ENCODE data around the gene JMJD1C. TPM values are rescaled to one million over a fixed set of nuclear protein-coding genes. Genes with fewer than 3 reads are reported as not detected.

JMJD1C gene
- total and polyA plus RNA-seq, 12 donors: 36.0 to 124 (median 57.2) TPM

DNA sequence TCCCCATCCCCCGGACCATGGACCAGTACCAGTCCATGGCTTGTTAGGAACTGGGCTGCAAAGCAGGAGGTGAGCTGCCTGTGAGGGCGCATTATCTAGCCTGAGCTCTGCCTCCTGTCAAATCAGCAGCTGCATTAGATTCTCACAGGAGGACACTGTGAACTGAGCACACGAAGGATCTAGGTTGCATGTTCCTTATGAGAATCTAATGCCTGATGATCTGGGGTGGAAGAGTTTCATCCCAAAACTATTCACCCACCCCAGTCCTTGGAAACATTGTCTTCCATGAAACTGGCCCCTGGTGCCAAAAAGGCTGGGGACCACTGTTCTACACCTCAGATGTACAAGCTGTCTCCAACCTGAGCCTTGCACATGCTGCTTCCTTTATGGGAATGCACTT lies 24.1 kb upstream of the JMJD1C start:
- DNase-seq: no peak
- TF ChIP-seq POLR2A (IDR thresholded peaks at IDR 0.05): no peak
- TF ChIP-seq, protein P1, sequence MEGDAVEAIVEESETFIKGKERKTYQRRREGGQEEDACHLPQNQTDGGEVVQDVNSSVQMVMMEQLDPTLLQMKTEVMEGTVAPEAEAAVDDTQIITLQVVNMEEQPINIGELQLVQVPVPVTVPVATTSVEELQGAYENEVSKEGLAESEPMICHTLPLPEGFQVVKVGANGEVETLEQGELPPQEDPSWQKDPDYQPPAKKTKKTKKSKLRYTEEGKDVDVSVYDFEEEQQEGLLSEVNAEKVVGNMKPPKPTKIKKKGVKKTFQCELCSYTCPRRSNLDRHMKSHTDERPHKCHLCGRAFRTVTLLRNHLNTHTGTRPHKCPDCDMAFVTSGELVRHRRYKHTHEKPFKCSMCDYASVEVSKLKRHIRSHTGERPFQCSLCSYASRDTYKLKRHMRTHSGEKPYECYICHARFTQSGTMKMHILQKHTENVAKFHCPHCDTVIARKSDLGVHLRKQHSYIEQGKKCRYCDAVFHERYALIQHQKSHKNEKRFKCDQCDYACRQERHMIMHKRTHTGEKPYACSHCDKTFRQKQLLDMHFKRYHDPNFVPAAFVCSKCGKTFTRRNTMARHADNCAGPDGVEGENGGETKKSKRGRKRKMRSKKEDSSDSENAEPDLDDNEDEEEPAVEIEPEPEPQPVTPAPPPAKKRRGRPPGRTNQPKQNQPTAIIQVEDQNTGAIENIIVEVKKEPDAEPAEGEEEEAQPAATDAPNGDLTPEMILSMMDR (IDR thresholded peaks at IDR 0.05): no peak
- Histone ChIP-seq H3K36me3 (replicated peaks in 1 of 2) (no peaks in the 10 kb centered on the region), H3K4me1 (replicated peaks in 1 of 2) (peaks cover 20 to 48% of the 10 kb centered on the region in 2 donors), H3K9me3 (replicated peaks in 1 of 3) (no peaks in the 10 kb centered on the region), H3K27me3 (no peaks in the 10 kb centered on the region), H3K27ac (no peak overlapping the region), H3K4me3 (no peak overlapping the region)
- WGBS, 4 donors: 94 to 100% (median 97%) methylated on average over 2 to 3 of the region's 3 CpGs
- intact Hi-C loops (cut with DNase I): no loop called here

DNA sequence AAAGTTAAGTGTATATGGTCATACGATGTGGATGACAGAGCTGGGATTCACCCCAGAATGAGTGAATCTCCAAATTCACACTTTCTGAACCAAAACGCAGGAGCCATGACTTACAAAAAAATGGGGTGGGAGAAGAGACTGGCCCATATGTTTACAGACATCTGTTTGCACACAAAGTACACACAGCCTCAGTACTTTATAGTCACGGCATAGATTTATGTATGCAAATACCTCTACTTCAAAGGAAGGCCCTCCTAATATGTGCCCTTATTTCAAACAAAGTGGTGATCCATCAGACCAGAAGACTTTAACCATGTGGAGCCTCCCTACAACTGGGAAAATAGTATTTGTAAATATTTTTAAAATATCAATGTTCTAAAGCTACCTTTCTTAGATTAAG lies 22.2 kb upstream of the JMJD1C start:
- no peaks in the 10 kb centered on the region for H3K9me3 ChIP-seq (replicated peaks in 1 of 3)
- 87 to 97% (median 95%) methylated on average over 3 of the region's 3 CpGs for WGBS, 4 donors
- no peaks in the 10 kb centered on the region for H3K27me3 ChIP-seq
- intact Hi-C loops (cut with DNase I): no loop called here
- no peaks in the 10 kb centered on the region for H3K36me3 ChIP-seq (replicated peaks in 1 of 2)
- DNase-seq: no peak
- peaks cover 20 to 46% of the 10 kb centered on the region in 2 donors for H3K4me1 ChIP-seq (replicated peaks in 1 of 2)
- TF ChIP-seq, protein P1 (IDR thresholded peaks at IDR 0.05): no peak
- TF ChIP-seq POLR2A (IDR thresholded peaks at IDR 0.05): no peak
- no peak overlapping the region for H3K4me3 ChIP-seq
- no peak overlapping the region for H3K27ac ChIP-seq

DNA sequence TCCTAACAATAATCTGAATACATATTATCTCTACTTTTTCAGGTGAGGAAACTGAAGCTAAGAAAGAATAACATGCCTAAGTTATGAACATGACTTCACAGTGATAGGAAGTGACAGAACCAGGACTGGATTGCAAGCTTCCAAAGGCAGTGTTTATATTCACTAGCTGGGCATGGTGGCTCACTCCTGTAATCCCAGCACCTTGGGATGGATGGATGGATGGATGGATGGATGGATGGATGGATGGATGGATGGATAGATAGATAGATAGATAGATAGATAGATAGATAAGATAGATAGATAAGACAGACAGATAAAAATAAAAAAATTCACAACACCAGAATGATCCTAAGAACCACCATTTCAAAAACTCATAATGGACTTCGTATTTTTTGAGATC lies 18.2 kb upstream of the JMJD1C start:
- DNase-seq: no peak
- Histone ChIP-seq H3K4me1 (replicated peaks in 1 of 2) (peaks cover 5 to 36% of the 10 kb centered on the region in 2 donors), H3K9me3 (replicated peaks in 1 of 3) (no peaks in the 10 kb centered on the region), H3K36me3 (replicated peaks in 1 of 2) (no peaks in the 10 kb centered on the region), H3K27me3 (no peaks in the 10 kb centered on the region), H3K4me3 (no peak overlapping the region), H3K27ac (no peak overlapping the region)
- intact Hi-C loops (cut with DNase I): no loop called here
- TF ChIP-seq, protein P1 (IDR thresholded peaks at IDR 0.05): no peak
- no peak for TF ChIP-seq POLR2A (IDR thresholded peaks at IDR 0.05)
- WGBS, 4 donors: 96 to 100% (median 97%) methylated on average over 1 of the region's 1 CpG

DNA sequence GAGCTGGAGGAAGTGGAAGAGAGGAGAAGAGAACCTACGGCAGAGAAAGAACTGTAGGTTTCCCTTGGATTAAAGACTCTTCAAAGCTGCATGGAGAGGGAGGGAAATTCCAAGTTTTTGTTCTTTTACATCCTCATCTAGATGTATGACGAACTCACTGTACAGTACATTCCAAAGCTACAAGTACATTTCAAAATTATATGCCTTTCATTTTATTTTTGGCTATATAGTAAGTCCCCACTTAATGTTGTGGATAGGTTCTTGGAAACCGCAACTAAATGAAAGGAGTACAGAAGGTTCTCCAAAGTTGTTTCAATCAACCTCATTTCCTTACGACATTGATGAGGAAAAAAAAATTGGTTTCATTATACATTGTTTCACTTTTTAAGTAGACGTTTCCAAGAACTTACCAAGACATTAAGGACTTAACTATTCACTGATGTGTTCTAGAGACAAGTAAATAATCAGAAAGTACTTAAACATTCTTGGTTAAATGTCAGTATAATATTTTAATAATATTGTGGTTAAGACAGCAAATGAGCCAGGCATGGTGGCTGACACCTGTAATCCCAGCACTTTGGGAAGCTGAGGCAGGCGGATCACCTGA lies 16.1 kb upstream of the JMJD1C start:
- no peak for DNase-seq
- Histone ChIP-seq H3K36me3 (replicated peaks in 1 of 2) (no peaks in the 10 kb centered on the region), H3K27me3 (no peaks in the 10 kb centered on the region), H3K27ac (no peak overlapping the region), H3K9me3 (replicated peaks in 1 of 3) (no peaks in the 10 kb centered on the region), H3K4me1 (replicated peaks in 1 of 2) (peaks cover 4 to 31% of the 10 kb centered on the region in 2 donors), H3K4me3 (no peak overlapping the region)
- no peak for TF ChIP-seq POLR2A (IDR thresholded peaks at IDR 0.05)
- TF ChIP-seq, protein P1 (IDR thresholded peaks at IDR 0.05): no peak
- 80 to 83% (median 82%) methylated on average over 6 of the region's 6 CpGs for WGBS, 4 donors
- intact Hi-C loops (cut with DNase I): no loop called here

Measured in adrenal gland (tissue), 12 donors.